ENCODE data around the gene ELMO1.

DNA sequence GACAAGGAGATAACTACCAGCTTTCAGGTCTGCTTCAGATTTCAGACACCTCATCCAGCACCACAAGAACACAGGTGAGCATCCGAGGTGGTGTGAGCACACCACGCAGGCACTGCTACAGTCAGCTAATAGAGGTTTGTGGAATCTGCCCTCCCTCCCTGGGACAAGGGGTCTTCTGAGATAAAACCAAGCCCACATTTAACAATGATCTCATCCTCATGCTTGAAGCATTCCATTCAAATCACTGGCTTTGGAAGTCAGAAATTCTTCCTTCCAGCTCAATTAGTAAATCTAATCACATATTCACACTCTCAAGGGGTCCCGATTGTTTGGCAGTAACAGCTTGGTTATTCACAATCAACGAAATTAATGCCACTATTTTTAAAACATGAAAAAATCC is 331.4 kb downstream of the ELMO1 start:
- TF ChIP-seq POLR2A (IDR thresholded peaks at IDR 0.05; ENCODE audit: low read depth), result no peak
- TF ChIP-seq, protein P1, sequence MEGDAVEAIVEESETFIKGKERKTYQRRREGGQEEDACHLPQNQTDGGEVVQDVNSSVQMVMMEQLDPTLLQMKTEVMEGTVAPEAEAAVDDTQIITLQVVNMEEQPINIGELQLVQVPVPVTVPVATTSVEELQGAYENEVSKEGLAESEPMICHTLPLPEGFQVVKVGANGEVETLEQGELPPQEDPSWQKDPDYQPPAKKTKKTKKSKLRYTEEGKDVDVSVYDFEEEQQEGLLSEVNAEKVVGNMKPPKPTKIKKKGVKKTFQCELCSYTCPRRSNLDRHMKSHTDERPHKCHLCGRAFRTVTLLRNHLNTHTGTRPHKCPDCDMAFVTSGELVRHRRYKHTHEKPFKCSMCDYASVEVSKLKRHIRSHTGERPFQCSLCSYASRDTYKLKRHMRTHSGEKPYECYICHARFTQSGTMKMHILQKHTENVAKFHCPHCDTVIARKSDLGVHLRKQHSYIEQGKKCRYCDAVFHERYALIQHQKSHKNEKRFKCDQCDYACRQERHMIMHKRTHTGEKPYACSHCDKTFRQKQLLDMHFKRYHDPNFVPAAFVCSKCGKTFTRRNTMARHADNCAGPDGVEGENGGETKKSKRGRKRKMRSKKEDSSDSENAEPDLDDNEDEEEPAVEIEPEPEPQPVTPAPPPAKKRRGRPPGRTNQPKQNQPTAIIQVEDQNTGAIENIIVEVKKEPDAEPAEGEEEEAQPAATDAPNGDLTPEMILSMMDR (IDR thresholded peaks at IDR 0.05), result no peak
